BLaER1 (cell line): ENCODE measurements around the gene RTF1.

Source experiments
- H3K27ac ChIP-seq: shearing (Covaris generic); formaldehyde crosslinking; 2 replicates; pipeline ENCODE4 v1.8.1; 2022
- H3K27me3 ChIP-seq: shearing (Covaris generic); formaldehyde crosslinking; 2 replicates; pipeline ENCODE4 v1.8.1; 2022
- H3K36me3 ChIP-seq: shearing (Covaris generic); formaldehyde crosslinking; 2 replicates; pipeline ENCODE4 v1.8.1; 2022
- H3K4me1 ChIP-seq: shearing (Covaris generic); formaldehyde crosslinking; 2 replicates; pipeline ENCODE4 v1.8.1; 2022
- H3K4me2 ChIP-seq: shearing (Covaris generic); formaldehyde crosslinking; 2 replicates; pipeline ENCODE4 v1.8.1; 2022
- H3K4me3 ChIP-seq: shearing (Covaris generic); formaldehyde crosslinking; 2 replicates; pipeline ENCODE4 v1.8.1; 2022
- H3K9ac ChIP-seq: shearing (Covaris generic); formaldehyde crosslinking; 2 replicates; pipeline ENCODE4 v1.8.1; 2022
- H3K9me3 ChIP-seq: shearing (Covaris generic); formaldehyde crosslinking; 2 replicates; pipeline ENCODE4 v1.8.1; 2022
- H4K20me1 ChIP-seq: shearing (Covaris generic); formaldehyde crosslinking; 2 replicates; pipeline ENCODE4 v1.8.1; 2022
- Cebpa-rat ChIP-seq: shearing (Covaris generic); IDR thresholded peaks from 2 replicates; pipeline ENCODE4 v1.8.1; 2022

The RTF1 gene

GRCh38 chr15:41512512-41512939, 95.6 kb downstream of the RTF1 start:
- peaks cover 13% of the 10 kb centered on the region for H3K36me3 ChIP-seq
- H3K4me3 ChIP-seq = peak overlapping the region; percentile 61
- peak overlapping the region; percentile 46; the same call in 1 of the 2 replicates for H3K9ac ChIP-seq
- H4K20me1 ChIP-seq = peaks cover 17% of the 10 kb centered on the region
- peak overlapping the region; percentile 100 for H3K4me2 ChIP-seq
- H3K9me3 ChIP-seq = no peaks in the 10 kb centered on the region
- peaks cover 41% of the 10 kb centered on the region for H3K4me1 ChIP-seq
- no peak overlapping the region for H3K27ac ChIP-seq
- peaks cover 29% of the 10 kb centered on the region for H3K27me3 ChIP-seq
- TF ChIP-seq Cebpa-rat = no peak

GRCh38 chr15:41512940-41513505, 96.1 kb downstream of the RTF1 start:
- H3K27me3 ChIP-seq = peaks cover 29% of the 10 kb centered on the region
- no peak for TF ChIP-seq Cebpa-rat
- H4K20me1 ChIP-seq = peaks cover 17% of the 10 kb centered on the region
- peak overlapping the region; percentile 46; the same call in 1 of the 2 replicates for H3K9ac ChIP-seq
- H3K36me3 ChIP-seq = peaks cover 18% of the 10 kb centered on the region
- H3K4me2 ChIP-seq = peak overlapping the region; percentile 100
- H3K4me3 ChIP-seq = peak overlapping the region; percentile 61
- H3K4me1 ChIP-seq = peaks cover 46% of the 10 kb centered on the region
- H3K9me3 ChIP-seq = no peaks in the 10 kb centered on the region
- H3K27ac ChIP-seq = no peak overlapping the region; the same call in 1 of the 2 replicates

DNA sequence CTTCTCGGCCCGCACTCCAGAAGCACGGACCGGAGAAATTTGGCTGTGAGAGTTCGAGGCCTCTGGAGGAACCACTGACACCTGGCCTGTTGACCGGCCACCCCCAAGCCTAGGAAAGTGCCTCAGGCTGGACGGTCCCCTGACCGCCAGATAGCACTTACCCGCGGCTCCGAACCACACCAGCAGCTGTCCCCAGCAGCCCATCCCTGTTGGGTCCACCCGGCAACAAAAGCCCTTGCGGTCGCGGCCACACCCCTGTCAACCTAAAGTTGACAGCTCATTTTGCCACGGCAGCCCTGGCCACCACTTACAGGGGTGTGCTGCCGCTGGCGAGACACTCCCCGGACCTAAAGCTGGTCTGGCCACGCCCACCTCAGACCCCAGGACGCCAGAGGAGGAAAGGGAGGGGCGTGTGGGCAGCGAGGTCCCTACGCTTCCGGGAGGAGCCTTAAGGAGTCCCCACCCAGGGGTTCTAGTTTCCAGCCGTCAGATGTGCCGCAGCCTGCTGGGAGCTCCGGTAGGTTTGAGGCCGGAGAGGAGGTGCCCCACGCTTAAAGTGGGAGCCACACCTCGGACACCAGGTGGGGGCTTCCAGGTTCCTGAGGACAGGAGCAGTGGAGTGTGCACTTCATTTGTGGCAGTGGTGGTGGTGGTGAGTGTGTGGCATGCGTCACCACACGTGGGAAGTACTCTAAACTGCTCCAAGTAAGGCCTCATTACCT, 96.8 kb downstream of the RTF1 start, which contains the start of gene LTK:
LTK (minus strand) TSS at position 322 of the 722 bp plus-strand sequence; CDS start at position 204, 118 bp downstream.
- no peak for TF ChIP-seq Cebpa-rat
- H3K4me3 ChIP-seq = peak within 1 kb of the TSS; percentile 61
- peaks cover 17% of the 10 kb centered on the region for H4K20me1 ChIP-seq
- no peaks in the 10 kb centered on the region for H3K9me3 ChIP-seq
- H3K9ac ChIP-seq = peak within 1 kb of the TSS; percentile 46; the same call in 1 of the 2 replicates
- H3K36me3 ChIP-seq = peaks cover 23% of the 10 kb centered on the region
- peak within 1 kb of the TSS; percentile 100 for H3K4me2 ChIP-seq
- H3K27ac ChIP-seq = no peak within 1 kb of the TSS; the same call in 1 of the 2 replicates
- H3K4me1 ChIP-seq = peaks cover 50% of the 10 kb centered on the region
- peaks cover 29% of the 10 kb centered on the region for H3K27me3 ChIP-seq

DNA sequence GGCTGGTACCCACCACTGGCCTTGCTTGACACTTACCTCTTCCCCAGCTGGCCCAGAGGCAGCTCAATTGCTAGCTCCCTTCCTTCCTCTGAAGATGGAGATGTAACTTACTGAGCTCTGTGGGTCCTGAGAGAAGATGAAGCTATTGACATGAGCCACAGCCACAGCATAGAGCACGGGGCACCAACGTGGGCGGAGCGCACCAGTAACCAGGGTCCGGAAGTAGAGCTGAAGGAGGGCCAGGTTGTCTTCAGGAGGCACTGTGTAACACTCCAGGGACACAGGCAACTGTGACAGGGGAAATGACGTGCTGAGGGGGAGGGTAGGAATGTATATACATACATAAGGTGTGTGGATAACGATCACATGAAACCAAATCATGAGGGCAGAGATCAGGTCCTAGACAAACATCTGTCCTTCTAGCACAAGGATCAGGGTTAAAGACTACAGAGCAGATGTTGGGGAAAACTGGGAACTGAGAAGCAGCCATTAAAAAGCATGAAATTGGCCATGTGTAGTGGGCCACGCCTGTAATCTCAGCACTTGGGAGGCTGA, 101.1 kb downstream of the RTF1 start:
- H3K9ac ChIP-seq = no peak overlapping the region
- H4K20me1 ChIP-seq = no peaks in the 10 kb centered on the region

GRCh38 chr15:41520636-41521035, 103.7 kb downstream of the RTF1 start:
- Histone ChIP-seq H4K20me1 (no peaks in the 10 kb centered on the region), H3K36me3 (peaks cover 79% of the 10 kb centered on the region), H3K27ac (no peak overlapping the region), H3K4me2 (no peak overlapping the region), H3K9ac (no peak overlapping the region), H3K27me3 (no peaks in the 10 kb centered on the region), H3K4me1 (peaks cover 10% of the 10 kb centered on the region; the same call in 1 of the 2 replicates), H3K4me3 (no peak overlapping the region), H3K9me3 (no peaks in the 10 kb centered on the region)
- no peak for TF ChIP-seq Cebpa-rat

More for the DNA sequence above, 101.1 kb downstream of the RTF1 start:
- Histone ChIP-seq H3K4me1 (peaks cover 26% of the 10 kb centered on the region), H3K27ac (no peak overlapping the region), H3K36me3 (peaks cover 52% of the 10 kb centered on the region), H3K4me2 (no peak overlapping the region), H3K4me3 (no peak overlapping the region), H3K9me3 (no peaks in the 10 kb centered on the region), H3K27me3 (peaks cover under 1% of the 10 kb centered on the region; the same call in 1 of the 2 replicates)
- TF ChIP-seq Cebpa-rat = no peak

DNA sequence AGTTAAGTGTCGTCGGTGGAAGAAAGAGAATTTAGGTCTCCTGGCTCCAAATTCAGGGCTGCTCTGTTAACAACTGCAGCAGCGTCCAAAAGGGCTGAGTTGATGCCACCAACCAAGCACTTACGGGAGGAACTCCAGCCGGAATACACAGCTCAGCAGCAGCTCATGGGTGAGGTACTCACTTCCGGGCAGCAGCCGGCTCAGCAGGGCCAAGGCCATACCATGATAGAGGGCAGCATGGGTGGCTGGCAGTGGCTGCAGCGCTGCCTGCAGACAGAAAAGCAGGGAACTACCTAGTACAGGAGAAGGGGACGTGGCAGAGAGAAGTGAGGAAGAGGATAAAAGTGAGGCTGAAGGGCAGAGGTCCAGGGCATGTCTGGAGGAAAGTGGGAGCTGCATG, 104.7 kb downstream of the RTF1 start:
- Histone ChIP-seq H3K9ac (no peak overlapping the region), H4K20me1 (no peaks in the 10 kb centered on the region), H3K4me3 (no peak overlapping the region), H3K27me3 (no peaks in the 10 kb centered on the region), H3K9me3 (no peaks in the 10 kb centered on the region), H3K27ac (no peak overlapping the region), H3K4me2 (no peak overlapping the region), H3K4me1 (peaks cover 10% of the 10 kb centered on the region; the same call in 1 of the 2 replicates), H3K36me3 (peaks cover 85% of the 10 kb centered on the region)
- TF ChIP-seq Cebpa-rat = no peak

GRCh38 chr15:41523097-41523496, 106.2 kb downstream of the RTF1 start:
- Histone ChIP-seq H3K27me3 (no peaks in the 10 kb centered on the region), H3K36me3 (peaks cover 85% of the 10 kb centered on the region), H3K4me2 (no peak overlapping the region), H4K20me1 (no peaks in the 10 kb centered on the region), H3K9me3 (no peaks in the 10 kb centered on the region), H3K27ac (no peak overlapping the region), H3K9ac (no peak overlapping the region), H3K4me1 (peaks cover 4% of the 10 kb centered on the region; the same call in 1 of the 2 replicates), H3K4me3 (no peak overlapping the region)
- TF ChIP-seq Cebpa-rat = no peak

DNA sequence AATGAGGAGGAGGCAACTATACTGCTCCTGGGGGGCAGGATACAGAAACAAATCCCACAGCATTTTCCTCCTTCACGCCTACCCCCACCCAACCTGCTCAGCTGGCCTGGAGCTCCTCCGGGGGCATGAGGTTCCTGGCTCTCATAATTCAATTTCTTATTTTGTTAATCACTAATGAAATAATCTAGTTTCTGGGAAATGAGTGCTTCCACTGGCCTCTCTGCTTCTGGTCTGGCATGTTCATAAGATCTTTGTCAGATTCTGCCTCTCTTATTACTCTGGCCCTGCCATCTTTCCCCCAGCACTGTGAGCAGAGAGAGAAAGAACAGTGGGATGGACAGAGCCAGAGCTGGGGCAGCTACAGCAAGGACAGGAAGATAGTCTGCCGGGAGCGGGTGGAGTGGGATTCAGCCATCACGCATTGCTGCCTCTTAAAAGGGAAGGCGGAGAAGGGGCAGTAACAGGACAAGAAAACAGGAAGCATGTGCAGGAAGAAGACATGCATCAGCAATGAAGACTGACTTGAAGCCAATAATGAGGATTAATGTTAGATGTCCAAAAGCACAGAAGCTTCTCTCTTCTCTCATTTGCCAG, 113.6 kb downstream of the RTF1 start:
- Histone ChIP-seq H3K27ac (peak overlapping the region; percentile 83), H3K27me3 (no peaks in the 10 kb centered on the region), H3K4me2 (peak overlapping the region; percentile 65), H3K36me3 (peaks cover 85% of the 10 kb centered on the region), H3K4me1 (peaks cover 40% of the 10 kb centered on the region), H3K4me3 (no peak overlapping the region), H3K9ac (peak overlapping the region; percentile 72; the same call in 1 of the 2 replicates), H3K9me3 (no peaks in the 10 kb centered on the region), H4K20me1 (no peaks in the 10 kb centered on the region)
- TF ChIP-seq Cebpa-rat = no peak
